Stimulated activated CD4-positive, alpha-beta T cell treated with anti-CD3 and anti-CD28 coated beads, Interleukin-12 subunit alpha, Interleukin-12 subunit beta, amount 100 ng/mL, for 48 hours (primary cell): Measurements from ENCODE around the gene TMEM238L.

Experiments used
- DNase-seq, 3 donors: peaks; one replicate each; pipeline ENCODE4 v3.0.0-alpha.2; 2020; ENCODE audit warnings: low read depth in 2 of 3, low spot score in 1 of 3

The TMEM238L gene

DNA sequence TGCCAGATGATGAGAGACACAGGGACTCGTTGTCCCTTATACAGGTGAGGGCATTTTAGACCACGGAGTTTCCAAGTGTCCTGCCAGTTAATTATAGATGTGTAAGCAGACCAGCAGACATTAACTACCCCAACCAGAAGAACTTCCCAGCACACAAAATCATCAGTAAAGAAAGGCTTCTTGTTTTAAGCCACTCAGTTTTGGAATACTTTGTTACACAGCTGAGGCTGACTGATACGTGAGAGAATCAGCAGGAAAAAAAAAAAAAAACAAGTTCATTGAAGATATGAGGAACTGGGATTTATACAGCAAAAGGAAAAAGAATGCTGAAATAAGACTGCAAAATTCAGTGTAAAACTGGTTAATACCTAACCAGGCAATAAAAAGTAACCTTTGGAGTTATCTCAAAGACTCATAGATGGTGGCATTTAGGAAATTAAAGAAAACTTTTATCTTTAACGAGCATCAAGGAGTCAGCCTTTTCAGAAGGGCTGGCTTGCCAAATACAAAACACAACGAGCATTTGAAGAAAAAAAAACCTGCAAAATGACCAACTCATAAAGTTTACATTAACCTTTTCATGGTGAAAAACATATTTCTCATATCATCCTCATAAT lies 28.1 kb downstream of the TMEM238L start:
- no peak for DNase-seq

- no peak for DNase-seq
Observed at GRCh38 chr17:10775058-10775457, 28.8 kb downstream of the TMEM238L start.

DNA sequence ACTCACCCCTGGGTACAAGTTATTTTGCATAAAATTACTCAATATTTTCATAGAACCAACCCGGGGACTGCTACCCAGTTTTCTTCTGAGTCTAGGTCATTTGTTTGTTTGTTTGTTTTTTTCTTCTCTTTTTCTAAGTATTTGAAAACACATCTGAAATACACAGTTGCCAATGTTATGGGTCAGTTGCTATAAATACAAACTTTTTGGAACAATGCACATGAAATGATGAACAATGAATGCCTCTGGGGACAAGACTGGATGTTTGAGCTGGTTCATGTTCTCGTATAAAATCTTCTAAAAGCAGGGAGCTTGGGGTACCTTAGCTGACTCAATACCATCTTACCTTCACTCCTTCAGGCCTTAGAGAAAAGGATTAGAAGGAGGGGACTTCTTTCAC lies 30.5 kb downstream of the TMEM238L start:
- no peak for DNase-seq

DNA sequence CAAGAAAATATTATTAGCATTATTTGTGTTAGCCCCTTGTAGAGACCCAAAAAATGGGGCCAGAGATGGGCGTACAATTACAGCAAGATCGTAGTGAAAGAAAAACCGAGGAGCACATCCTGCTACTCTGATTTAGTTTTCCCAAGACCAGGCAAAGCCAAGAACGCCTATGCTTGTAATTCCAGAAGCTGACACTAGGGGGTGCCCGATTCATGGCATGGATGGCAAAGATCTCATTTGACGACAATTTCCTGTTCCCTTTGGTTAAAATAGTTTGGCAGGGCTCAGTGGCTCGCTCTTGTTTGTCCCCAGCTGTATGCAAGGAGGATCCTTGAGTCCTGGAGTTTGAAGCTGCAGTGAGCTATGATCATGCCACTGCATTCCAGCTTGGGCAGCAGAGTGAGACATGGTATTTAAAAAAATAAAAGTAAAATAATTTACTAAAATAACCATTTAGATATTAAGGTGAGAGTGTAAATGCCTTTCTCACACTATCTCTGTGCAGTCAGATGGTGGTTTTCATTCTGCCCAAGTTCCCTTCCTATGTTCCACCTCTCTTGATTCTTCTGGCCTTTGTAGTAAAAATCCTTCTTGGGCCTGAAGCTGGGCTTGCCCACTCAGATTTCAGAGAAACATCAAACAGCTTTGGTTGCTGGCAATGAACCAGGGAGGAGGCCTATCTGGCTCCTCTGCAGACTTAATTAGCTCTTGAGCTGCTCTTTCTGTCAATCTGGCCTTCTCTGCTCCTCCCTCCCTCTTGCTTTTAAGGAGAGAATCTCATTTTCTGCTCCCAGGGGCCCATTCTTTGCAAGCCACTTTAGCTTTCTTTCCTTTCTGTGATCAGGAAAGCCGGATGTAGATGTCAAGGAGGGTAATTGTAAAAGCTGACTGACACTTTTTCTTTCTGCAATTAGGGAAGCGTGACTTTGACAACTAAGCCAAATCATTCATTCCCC lies 31.2 kb downstream of the TMEM238L start:
- peak; percentile 28 to 72 (median 45) for DNase-seq

- DNase-seq: no peak
Observed at GRCh38 chr17:10771148-10771547, 32.8 kb downstream of the TMEM238L start.

DNA sequence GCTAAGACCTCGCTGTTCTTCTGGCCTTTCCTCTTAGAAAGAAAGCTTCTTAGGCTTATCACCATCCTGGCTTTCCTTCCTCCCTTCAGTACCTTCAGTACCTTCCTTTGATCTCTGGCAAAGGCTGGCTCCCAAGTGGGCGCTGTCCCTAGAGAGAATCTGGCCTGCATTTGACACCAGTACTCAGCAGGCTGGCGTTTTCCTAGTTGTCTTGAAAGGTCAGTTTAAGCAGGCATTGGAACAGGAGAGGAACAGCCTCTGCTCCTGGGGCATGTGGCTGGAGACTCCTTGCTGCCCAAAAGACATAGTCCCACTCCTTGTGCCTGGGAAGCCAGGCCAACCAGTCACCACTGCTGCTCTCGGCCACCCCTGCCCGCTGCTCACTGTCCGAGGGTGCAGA lies 34.1 kb downstream of the TMEM238L start:
- no peak for DNase-seq

DNA sequence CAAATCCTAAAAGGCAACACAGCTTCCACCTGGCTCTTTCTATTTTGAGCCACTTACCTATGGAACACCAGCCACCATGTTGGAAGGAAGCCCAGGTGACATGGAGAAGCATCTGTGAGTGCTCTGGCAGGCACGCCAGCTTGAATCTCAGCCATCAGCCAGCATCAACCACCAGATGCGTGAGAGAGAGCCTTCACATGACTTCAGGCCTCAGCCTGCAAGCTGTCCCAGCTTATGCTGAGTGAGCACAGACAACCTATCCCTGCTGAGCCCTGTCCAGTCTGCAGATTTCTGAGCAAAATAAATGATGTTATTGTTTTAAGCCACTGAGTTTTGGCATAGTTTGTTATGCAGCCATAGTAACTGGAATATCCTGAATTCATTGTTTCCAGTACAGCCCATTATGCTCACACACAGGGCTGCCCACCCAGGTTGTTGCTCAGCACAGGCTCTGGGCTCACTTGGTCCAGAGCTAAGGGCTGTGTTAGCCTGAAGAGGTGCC lies 35.1 kb downstream of the TMEM238L start:
- DNase-seq: no peak

DNA sequence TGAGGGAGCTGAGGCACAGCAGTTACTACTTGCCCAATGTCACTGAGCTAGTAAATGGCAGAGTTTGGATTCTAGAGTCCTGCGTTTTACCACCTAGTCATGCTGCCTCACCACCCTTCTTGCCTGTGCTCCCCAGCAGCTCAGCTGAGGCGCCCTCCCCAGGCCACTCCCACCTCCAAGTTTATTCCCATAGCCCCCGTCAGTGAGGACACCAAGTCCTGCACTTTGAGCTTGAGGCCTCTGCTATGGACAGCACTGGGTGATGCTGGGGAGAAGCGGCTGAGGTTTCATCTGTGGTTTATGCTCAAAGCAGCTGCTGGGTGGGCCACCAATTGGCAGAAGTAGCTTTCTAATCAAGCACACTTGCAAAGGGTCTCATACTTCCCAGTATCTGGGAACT lies 36.7 kb downstream of the TMEM238L start:
- no peak for DNase-seq

DNA sequence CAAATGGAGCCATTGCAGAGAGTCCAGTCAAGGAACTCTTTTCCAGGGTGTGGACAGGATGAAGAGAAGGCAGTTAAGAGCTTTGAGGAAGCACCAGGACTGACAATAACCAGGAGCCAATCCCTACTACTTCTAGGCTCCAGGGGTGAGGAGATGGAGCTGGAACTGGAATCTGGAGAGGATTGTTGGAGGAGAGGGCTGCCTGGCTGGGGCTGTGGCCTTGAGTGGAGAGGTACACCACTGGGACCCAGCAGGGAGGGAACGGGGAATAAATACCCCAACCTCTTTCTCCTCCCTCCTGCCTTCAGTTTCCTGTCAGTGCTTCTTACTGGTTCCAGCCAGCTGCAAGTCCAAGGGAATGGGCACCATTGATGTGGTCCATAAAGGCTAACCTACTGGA lies 41.9 kb downstream of the TMEM238L start:
- DNase-seq: no peak

GRCh38 chr17:10761281-10761680 lies 42.6 kb downstream of the TMEM238L start:
- DNase-seq: no peak

- DNase-seq: no peak
Observed at GRCh38 chr17:10758062-10758461, 45.8 kb downstream of the TMEM238L start.

- no peak for DNase-seq
Observed at GRCh38 chr17:10757647-10758046, 46.3 kb downstream of the TMEM238L start.

DNA sequence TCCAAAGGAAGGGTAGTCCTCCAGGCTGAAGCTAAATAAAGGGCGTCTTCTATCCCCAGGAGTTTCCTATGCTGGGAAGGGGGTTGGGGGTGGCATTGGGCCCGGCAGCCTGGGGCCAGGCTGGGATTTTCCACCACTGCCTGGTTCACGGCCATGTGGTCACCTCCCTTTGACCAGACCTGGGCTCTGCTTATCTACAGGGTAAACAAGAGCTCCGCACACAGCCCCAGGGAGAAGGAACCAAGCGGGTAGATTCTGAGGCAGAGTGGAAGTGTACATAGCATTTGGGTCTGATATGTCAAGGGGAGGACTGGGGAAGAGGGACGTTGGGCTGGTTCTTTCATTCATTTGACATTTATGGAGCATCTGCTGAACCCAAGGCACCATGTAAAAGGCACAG lies 46.8 kb downstream of the TMEM238L start:
- no peak for DNase-seq

- no peak for DNase-seq
Observed at GRCh38 chr17:10756619-10757018, 47.3 kb downstream of the TMEM238L start.

- no peak for DNase-seq
Observed at GRCh38 chr17:10756185-10756584, 47.7 kb downstream of the TMEM238L start.

DNA sequence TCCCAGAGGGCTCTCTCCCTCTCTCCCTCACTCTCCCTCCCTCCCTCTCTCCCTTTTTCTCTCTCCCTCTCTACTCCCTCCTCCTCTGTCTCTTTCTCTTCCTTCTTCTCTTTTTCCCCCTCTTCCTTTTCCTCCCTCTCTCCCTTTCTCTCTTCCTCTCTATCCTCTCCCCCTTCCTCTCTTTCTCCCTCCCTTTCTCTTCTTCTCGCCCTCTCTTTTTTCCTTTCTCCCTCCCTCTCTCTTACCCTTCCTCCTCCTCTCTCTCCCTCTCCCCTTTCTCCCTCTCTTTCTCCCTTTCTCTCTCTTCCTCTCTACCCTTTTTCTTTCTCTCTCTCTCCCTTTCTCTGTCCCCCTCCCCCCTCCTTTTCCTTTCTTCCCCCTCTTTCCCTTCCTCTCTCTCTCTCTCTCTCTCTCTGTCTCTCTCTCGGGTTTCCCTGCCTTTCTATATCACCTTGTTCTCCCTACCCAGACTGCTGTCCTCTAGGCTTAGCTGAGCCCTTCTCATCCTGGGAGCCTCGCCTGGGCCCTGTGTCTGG lies 48.2 kb downstream of the TMEM238L start:
- DNase-seq: no peak

- DNase-seq: no peak
Observed at GRCh38 chr17:10754861-10755591, 48.9 kb downstream of the TMEM238L start.

DNA sequence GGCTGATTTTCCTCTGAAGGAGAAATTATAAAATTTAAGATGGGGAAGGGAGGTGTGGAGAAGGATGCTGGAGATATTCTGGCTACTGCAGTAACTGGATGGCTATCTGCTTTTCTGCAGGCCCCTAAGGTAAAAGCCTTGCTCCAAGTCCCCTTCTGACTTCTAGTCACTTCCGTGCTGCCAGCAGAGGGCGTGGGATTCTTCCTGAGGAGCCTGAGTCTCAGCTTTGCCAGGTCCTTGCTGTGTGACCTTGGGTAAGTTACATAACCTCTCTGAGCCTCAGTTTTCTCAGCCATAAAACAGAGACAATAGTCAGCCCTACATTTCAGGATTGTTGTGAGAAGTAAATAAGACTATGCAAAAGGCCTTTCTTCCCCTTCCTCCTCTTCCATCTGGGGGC lies 49.8 kb downstream of the TMEM238L start:
- no peak for DNase-seq

- no peak for DNase-seq
Observed at GRCh38 chr17:10752696-10753095, 51.2 kb downstream of the TMEM238L start.

GRCh38 chr17:10751563-10751962 lies 52.3 kb downstream of the TMEM238L start:
- DNase-seq: no peak

DNA sequence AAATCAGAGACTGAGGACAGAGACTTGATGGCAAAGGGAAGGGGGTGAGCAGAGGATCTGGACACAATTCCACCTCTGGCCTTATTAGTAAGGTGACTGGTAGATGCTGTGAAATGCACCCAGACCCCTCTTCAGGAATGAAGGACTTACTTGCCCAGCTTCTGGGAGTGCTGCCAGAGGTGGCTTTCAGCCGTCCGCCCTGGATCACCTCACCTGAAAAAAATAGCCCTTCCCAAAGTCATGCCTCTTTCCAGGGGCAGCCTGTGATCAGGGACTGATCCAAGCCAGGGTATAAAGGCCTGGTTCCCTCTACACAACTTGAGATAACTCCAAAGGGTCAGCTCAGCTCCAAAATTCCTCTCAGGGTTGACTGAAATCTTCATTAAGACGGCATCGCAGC lies 53.7 kb downstream of the TMEM238L start:
- DNase-seq: no peak
